ENCODE measurements around the gene SH3RF2.
A peak's percentile ranks its signal among the peaks of the same experiment; 100 is the strongest.

Gene SH3RF2, protein sequence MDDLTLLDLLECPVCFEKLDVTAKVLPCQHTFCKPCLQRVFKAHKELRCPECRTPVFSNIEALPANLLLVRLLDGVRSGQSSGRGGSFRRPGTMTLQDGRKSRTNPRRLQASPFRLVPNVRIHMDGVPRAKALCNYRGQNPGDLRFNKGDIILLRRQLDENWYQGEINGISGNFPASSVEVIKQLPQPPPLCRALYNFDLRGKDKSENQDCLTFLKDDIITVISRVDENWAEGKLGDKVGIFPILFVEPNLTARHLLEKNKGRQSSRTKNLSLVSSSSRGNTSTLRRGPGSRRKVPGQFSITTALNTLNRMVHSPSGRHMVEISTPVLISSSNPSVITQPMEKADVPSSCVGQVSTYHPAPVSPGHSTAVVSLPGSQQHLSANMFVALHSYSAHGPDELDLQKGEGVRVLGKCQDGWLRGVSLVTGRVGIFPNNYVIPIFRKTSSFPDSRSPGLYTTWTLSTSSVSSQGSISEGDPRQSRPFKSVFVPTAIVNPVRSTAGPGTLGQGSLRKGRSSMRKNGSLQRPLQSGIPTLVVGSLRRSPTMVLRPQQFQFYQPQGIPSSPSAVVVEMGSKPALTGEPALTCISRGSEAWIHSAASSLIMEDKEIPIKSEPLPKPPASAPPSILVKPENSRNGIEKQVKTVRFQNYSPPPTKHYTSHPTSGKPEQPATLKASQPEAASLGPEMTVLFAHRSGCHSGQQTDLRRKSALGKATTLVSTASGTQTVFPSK

DNA sequence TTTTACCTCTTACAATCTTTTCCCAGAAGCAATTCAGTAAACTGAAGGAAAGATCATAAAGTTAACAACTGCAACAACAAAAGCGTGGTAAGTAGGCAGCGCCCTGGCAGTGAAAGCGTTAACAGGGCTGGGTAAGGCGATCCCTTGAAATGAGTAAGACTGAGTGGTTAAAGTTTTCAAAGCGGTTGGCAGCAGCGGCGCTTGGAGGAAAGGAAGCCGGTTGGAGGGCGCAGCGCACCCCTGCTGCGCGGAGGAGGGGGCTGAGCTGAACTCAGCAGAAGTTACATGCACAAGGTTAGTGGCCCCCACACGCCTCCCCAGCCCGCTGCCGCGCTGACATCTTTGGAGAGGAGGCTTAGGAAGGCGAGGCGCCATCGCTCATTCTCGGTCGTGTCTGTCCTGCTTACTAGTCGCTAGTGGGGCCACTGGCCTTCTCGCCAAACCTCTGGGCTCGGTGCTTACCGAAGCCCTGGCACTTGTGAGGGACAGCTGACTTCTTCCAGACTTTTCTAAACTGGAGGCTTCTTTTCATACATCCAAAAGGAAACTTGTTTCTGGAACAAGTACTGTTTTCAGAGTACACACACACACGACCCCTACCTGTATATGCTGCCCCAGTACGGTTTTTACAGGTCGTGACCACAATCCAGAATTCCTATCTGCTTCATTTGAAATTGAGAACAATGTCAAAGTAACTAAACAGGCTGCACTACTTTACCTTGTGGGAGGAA lies at the start of gene SH3RF2:
Gene SH3RF2, plus strand, starts transcription at position 178 of the 731 bp plus-strand sequence. CDS start 1,351 bp downstream, outside the sequence.
- Histone ChIP-seq H3F3A (ENCODE audit: insufficient read depth, low read length) (no peaks in the 10 kb centered on the region), H3K9ac (ENCODE audit: low read length) (no peak within 1 kb of the TSS), H4K20me1 (ENCODE audit: insufficient read depth, low read length) (no peaks in the 10 kb centered on the region), H3K4me3 (ENCODE audit: low read depth, low read length, poor library complexity, severe bottlenecking) (no peak within 1 kb of the TSS), H3K27me3 (ENCODE audit: insufficient read depth, low read length) (no peaks in the 10 kb centered on the region), H3K36me3 (ENCODE audit: insufficient read depth, low read length) (no peaks in the 10 kb centered on the region), H3K9me2 (ENCODE audit: low read depth, low read length) (no peaks in the 10 kb centered on the region), H3K4me2 (ENCODE audit: low read length) (no peak within 1 kb of the TSS), H2AFZ (ENCODE audit: low read length) (no peak within 1 kb of the TSS), H3K9me3 (ENCODE audit: low read length) (no peaks in the 10 kb centered on the region), H3K4me1 (ENCODE audit: insufficient read depth, low read length, severe bottlenecking) (no peaks in the 10 kb centered on the region), H3K27ac (ENCODE audit: low read depth, low read length, poor library complexity, severe bottlenecking) (no peak within 1 kb of the TSS), H3K79me2 (ENCODE audit: insufficient read depth, low read length) (no peaks in the 10 kb centered on the region)
- TF ChIP-seq, protein P1, sequence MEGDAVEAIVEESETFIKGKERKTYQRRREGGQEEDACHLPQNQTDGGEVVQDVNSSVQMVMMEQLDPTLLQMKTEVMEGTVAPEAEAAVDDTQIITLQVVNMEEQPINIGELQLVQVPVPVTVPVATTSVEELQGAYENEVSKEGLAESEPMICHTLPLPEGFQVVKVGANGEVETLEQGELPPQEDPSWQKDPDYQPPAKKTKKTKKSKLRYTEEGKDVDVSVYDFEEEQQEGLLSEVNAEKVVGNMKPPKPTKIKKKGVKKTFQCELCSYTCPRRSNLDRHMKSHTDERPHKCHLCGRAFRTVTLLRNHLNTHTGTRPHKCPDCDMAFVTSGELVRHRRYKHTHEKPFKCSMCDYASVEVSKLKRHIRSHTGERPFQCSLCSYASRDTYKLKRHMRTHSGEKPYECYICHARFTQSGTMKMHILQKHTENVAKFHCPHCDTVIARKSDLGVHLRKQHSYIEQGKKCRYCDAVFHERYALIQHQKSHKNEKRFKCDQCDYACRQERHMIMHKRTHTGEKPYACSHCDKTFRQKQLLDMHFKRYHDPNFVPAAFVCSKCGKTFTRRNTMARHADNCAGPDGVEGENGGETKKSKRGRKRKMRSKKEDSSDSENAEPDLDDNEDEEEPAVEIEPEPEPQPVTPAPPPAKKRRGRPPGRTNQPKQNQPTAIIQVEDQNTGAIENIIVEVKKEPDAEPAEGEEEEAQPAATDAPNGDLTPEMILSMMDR (IDR thresholded peaks at IDR 0.05; ENCODE audit: low read length): no peak
- no peak for TF ChIP-seq EZH2 (IDR thresholded peaks at IDR 0.05; ENCODE audit: borderline replicate concordance, low read length)

DNA sequence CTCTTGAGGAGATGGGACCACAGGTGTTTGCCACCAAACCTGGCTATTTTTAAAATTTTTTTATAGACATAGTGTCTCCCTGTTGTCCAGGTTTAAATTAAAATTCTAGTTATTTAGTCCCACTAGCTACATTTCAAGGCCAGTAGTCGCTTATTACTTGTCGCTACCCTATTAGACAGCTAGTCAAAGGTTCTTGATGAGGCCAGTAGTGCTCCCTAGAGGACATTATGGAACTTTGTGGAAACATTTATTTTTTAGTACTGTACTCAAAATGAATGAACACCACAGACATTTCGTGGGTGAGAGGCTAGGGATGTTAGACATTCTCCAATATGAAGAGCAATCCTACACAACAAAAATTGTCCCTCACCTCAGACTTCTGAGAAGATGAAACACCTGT lies 49.2 kb upstream of the SH3RF2 start:
- H3K27ac ChIP-seq (ENCODE audit: low read depth, low read length, poor library complexity, severe bottlenecking): no peak overlapping the region
- H4K20me1 ChIP-seq (ENCODE audit: insufficient read depth, low read length): no peaks in the 10 kb centered on the region
- H3K4me2 ChIP-seq (ENCODE audit: low read length): no peak overlapping the region
- H3K9me3 ChIP-seq (ENCODE audit: low read length): no peaks in the 10 kb centered on the region
- no peaks in the 10 kb centered on the region for H3K36me3 ChIP-seq (ENCODE audit: insufficient read depth, low read length)
- TF ChIP-seq, protein P1 (IDR thresholded peaks at IDR 0.05; ENCODE audit: low read length): no peak
- TF ChIP-seq EZH2 (IDR thresholded peaks at IDR 0.05; ENCODE audit: borderline replicate concordance, low read length): no peak
- H3K9ac ChIP-seq (ENCODE audit: low read length): no peak overlapping the region
- H3K27me3 ChIP-seq (ENCODE audit: insufficient read depth, low read length): no peaks in the 10 kb centered on the region
- no peaks in the 10 kb centered on the region for H3K9me2 ChIP-seq (ENCODE audit: low read depth, low read length)
- no peaks in the 10 kb centered on the region for H3K4me1 ChIP-seq (ENCODE audit: insufficient read depth, low read length, severe bottlenecking)
- H3K4me3 ChIP-seq (ENCODE audit: low read depth, low read length, poor library complexity, severe bottlenecking): no peak overlapping the region
- no peak overlapping the region for H2AFZ ChIP-seq (ENCODE audit: low read length)
- H3F3A ChIP-seq (ENCODE audit: insufficient read depth, low read length): no peaks in the 10 kb centered on the region
- H3K79me2 ChIP-seq (ENCODE audit: insufficient read depth, low read length): no peaks in the 10 kb centered on the region

DNA sequence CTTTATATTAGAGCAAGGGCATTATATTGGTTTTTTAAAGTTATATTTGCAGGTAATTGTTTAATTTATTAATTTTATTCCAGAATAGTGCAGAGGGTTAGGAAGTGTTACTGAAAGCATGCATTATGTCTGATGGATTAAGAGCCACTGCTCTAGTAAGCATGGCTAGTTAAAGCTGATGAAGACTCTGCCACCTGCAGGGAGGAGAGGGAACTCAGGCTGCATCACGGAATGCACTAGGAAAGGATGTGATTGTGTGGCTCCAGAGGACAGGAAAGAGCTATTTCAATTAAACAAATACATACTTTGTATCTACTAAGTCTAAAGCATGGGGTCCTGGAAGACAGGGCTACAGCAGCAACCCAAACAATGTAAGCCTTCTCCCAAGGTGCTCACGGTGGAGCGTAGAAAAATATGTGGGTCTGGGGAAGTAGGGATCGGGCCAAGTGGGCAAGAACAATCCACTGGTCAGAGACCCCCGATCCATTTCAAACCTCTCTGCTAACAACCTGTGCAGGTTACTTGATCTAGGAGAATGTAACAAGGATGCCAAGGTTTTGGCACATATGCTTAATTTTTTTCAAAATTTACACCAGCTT lies 48.3 kb upstream of the SH3RF2 start:
- no peaks in the 10 kb centered on the region for H3K79me2 ChIP-seq (ENCODE audit: insufficient read depth, low read length)
- no peaks in the 10 kb centered on the region for H3K27me3 ChIP-seq (ENCODE audit: insufficient read depth, low read length)
- no peaks in the 10 kb centered on the region for H3F3A ChIP-seq (ENCODE audit: insufficient read depth, low read length)
- no peak overlapping the region for H3K4me3 ChIP-seq (ENCODE audit: low read depth, low read length, poor library complexity, severe bottlenecking)
- no peaks in the 10 kb centered on the region for H3K9me2 ChIP-seq (ENCODE audit: low read depth, low read length)
- no peak overlapping the region for H3K27ac ChIP-seq (ENCODE audit: low read depth, low read length, poor library complexity, severe bottlenecking)
- no peaks in the 10 kb centered on the region for H3K36me3 ChIP-seq (ENCODE audit: insufficient read depth, low read length)
- no peaks in the 10 kb centered on the region for H3K4me1 ChIP-seq (ENCODE audit: insufficient read depth, low read length, severe bottlenecking)
- H2AFZ ChIP-seq (ENCODE audit: low read length): no peak overlapping the region
- H3K4me2 ChIP-seq (ENCODE audit: low read length): no peak overlapping the region
- no peaks in the 10 kb centered on the region for H3K9me3 ChIP-seq (ENCODE audit: low read length)
- no peaks in the 10 kb centered on the region for H4K20me1 ChIP-seq (ENCODE audit: insufficient read depth, low read length)
- no peak for TF ChIP-seq EZH2 (IDR thresholded peaks at IDR 0.05; ENCODE audit: borderline replicate concordance, low read length)
- TF ChIP-seq, protein P1 (IDR thresholded peaks at IDR 0.05; ENCODE audit: low read length): peak; percentile 55
- H3K9ac ChIP-seq (ENCODE audit: low read length): no peak overlapping the region

Data from OCI-LY1 (cell line).